ENCODE results near the gene MASP2.

GRCh38 chr1:11059155-11059967 lies 12.3 kb upstream of the MASP2 start:
- TF ChIP-seq CTCF (IDR thresholded peaks at IDR 0.05; ENCODE audit: borderline replicate concordance, extremely low read depth, low read length, poor library complexity, severe bottlenecking) (no peak), EZH2 (IDR thresholded peaks at IDR 0.05; ENCODE audit: borderline replicate concordance, low read depth, low read length, severe bottlenecking) (no peak)

Data from DND-41 (cell line).